K562 (cell line): ENCODE data around the gene TGFBR1. TPM values are rescaled to one million over a fixed set of nuclear protein-coding genes. Genes with fewer than 3 reads are reported as not detected.
A peak's percentile ranks its signal among the peaks of the same experiment; 100 is the strongest.

Experiments
- ARID4B ChIP-seq: sonication (generic); formaldehyde crosslinking; IDR thresholded peaks from 2 replicates; pipeline ENCODE4 v1.8.0; 2022; ENCODE audit warnings: mild to moderate bottlenecking, missing genetic modification reagents
- ATF6 ChIP-seq: sonication (generic); formaldehyde crosslinking; IDR thresholded peaks from 2 replicates; pipeline ENCODE4 v1.4.0; 2020; ENCODE audit warnings: mild to moderate bottlenecking, missing genetic modification reagents
- CBX1 ChIP-seq: sonication (generic); IDR thresholded peaks from 2 replicates; pipeline ENCODE4 v1.6.1; 2016; ENCODE audit warnings: antibody characterized with exemption, low read depth, mild to moderate bottlenecking
- CBX2 ChIP-seq: fragments of 200-600 bp; sonication (generic); IDR thresholded peaks from one replicate; pipeline ENCODE4 v1.6.1; 2012; ENCODE audit warnings: mild to moderate bottlenecking, low read length, inconsistent platforms; ENCODE audit not compliant: insufficient read depth, poor library complexity, severe bottlenecking
- CTBP1 ChIP-seq: fragments of 450-650 bp; IDR thresholded peaks from 2 replicates; pipeline ENCODE4 v1.6.1; 2016; ENCODE audit warnings: borderline replicate concordance
- FOXJ2 ChIP-seq: fragments of 200-800 bp; sonication (Bioruptor generic); IDR thresholded peaks from 2 replicates; pipeline ENCODE4 v1.6.1; 2016; ENCODE audit warnings: missing genetic modification characterization, missing compliant biosample characterization
- GTF2F1 ChIP-seq: IDR thresholded peaks from 2 replicates; pipeline ENCODE4 v1.6.1; 2011; ENCODE audit warnings: low read depth, low read length, improper control_type of control experiment
- JUN ChIP-seq, 2 experiments: sonication (generic) in 1 of 2; formaldehyde crosslinking in 1 of 2; IDR thresholded peaks; 2 replicates each; pipeline versions ENCODE4 v1.6.1 to v1.8.0; 2012 to 2022; ENCODE audit warnings: borderline replicate concordance in 2 of 2, mild to moderate bottlenecking in 2 of 2, improper control_type of control experiment in 1 of 2, low read depth in 1 of 2, low read length in 1 of 2, missing genetic modification reagents in 1 of 2
- MECOM ChIP-seq: fragments of 250-450 bp; sonication (Bioruptor Pico); IDR thresholded peaks from 2 replicates; pipeline ENCODE4 v1.8.0; 2022; ENCODE audit warnings: inconsistent platforms
- SAFB2 ChIP-seq: fragments of 200-400 bp; formaldehyde crosslinking; IDR thresholded peaks from 2 replicates; pipeline ENCODE4 v1.6.1; 2018; ENCODE audit warnings: borderline replicate concordance, low read length, low read depth, moderate library complexity; ENCODE audit not compliant: severe bottlenecking
- SMAD4 ChIP-seq: fragments of 250-450 bp; sonication (Bioruptor Pico); conservative IDR thresholded peaks from 2 replicates; pipeline ENCODE4 v1.8.0; 2021; ENCODE audit warnings: inconsistent platforms, mild to moderate bottlenecking, moderate library complexity
- ZNF449 ChIP-seq: fragments of 250-450 bp; sonication (Bioruptor Pico); IDR thresholded peaks from 2 replicates; pipeline ENCODE4 v1.8.0; 2022; ENCODE audit warnings: moderate library complexity, mild to moderate bottlenecking, inconsistent platforms
- ZNF644 ChIP-seq: fragments of 200-800 bp; sonication (Bioruptor generic); IDR thresholded peaks from 2 replicates; pipeline ENCODE4 v1.6.1; 2016; ENCODE audit warnings: low read depth, missing genetic modification characterization, missing compliant biosample characterization
- ZNF76 ChIP-seq: fragments of 250-450 bp; sonication (Bioruptor Pico); IDR thresholded peaks from 2 replicates; pipeline ENCODE4 v1.4.0; 2020; ENCODE audit warnings: mild to moderate bottlenecking, moderate library complexity, borderline replicate concordance
- ZNF77 ChIP-seq: fragments of 250-450 bp; sonication (Bioruptor Pico); IDR thresholded peaks from 2 replicates; pipeline ENCODE4 v1.5.0; 2020
- ZNF785 ChIP-seq: fragments of 250-450 bp; sonication (Bioruptor Pico); IDR thresholded peaks from 2 replicates; pipeline ENCODE4 v1.4.0; 2020; ENCODE audit warnings: mild to moderate bottlenecking
- ZNF830 ChIP-seq: fragments of 250-450 bp; sonication (Bioruptor Pico); IDR thresholded peaks from 2 replicates; pipeline ENCODE4 v1.5.0; 2021; ENCODE audit warnings: mild to moderate bottlenecking
- polyA plus RNA-seq, 8 experiments: library from polyadenylated mRNA; depleted of rRNA in 4 of 8; stranded (reverse) in 5 of 8; unstranded in 3 of 8; fragments of >200 nt; fragmentation: Nextera tagmentation in 2 of 8; fragmentation: Illumina TruSeq in 1 of 8; extraction: Ambion mirVana in 2 of 8; extraction: Trizol in 1 of 8; gene quantifications; 2 replicates each; pipeline versions ENCODE4 v1.2.1 to v1.2.3, GENCODE V29; 2011 to 2014; ENCODE audit warnings: inconsistent platforms in 1 of 8, missing spikeins in 1 of 8
- total RNA-seq, 7 experiments: library from RNA; depleted of rRNA in 6 of 7; stranded (reverse); fragments of >200 nt in 6 of 7; fragmentation: Illumina TruSeq in 2 of 7; extraction: Trizol in 2 of 7; gene quantifications; 2 replicates each; pipeline versions ENCODE4 v1.2.1 to v1.2.3, GENCODE V29; 2011 to 2021; ENCODE audit warnings: low replicate concordance in 1 of 7

The TGFBR1 gene
- total and polyA plus RNA-seq, 9 of the 15 experiments (the other 6 are each of a cell fraction or from before 2014, with no cell fraction given) = 15.5 to 62.4 (median 42.7) TPM

GRCh38 chr9:99105152-99106043, 485 bp downstream of the TGFBR1 start (continued):
- TF ChIP-seq ZNF449 (CRISPR knock-in tag) = no peak
- no peak for TF ChIP-seq ATF6 (CRISPR knock-in tag)
- no peak for TF ChIP-seq ARID4B (CRISPR knock-in tag)
- TF ChIP-seq MECOM = no peak
- peak; percentile 47; the same call in 1 of the 2 replicates for TF ChIP-seq SMAD4
- TF ChIP-seq CBX2 = no peak
- no peak for TF ChIP-seq SAFB2
- TF ChIP-seq ZNF830 (CRISPR knock-in tag) = no peak
- no peak; the same call in 1 of the 2 replicates for TF ChIP-seq CTBP1
- no peak for TF ChIP-seq ZNF644 (tag)
- TF ChIP-seq ZNF76 (CRISPR knock-in tag) = 0 out of 2 replicates have a peak, but pooled peaks have one; percentile 22
- no peak for TF ChIP-seq FOXJ2 (tag)
- no peak; the same call in 1 of the 2 replicates for TF ChIP-seq CBX1
- TF ChIP-seq ZNF77 (CRISPR knock-in tag) = no peak
- TF ChIP-seq GTF2F1 = no peak
- TF ChIP-seq ZNF785 = no peak
- no peak for TF ChIP-seq JUN (IDR thresholded peaks at IDR 0.05; ENCODE audit: borderline replicate concordance, low read depth, low read length)
- no peak for TF ChIP-seq JUN (CRISPR knock-in tag; IDR thresholded peaks at IDR 0.05; ENCODE audit: borderline replicate concordance)
